ENCODE measurements around the gene CEACAM1. TPM values are rescaled to one million over a fixed set of nuclear protein-coding genes. Genes with fewer than 3 reads are reported as not detected.

CEACAM1 gene
- total and polyA plus RNA-seq, 2 of the 13 experiments (the other 11 are each of a cell fraction or from before 2014, with no cell fraction given): 13.5 to 332 TPM

DNA sequence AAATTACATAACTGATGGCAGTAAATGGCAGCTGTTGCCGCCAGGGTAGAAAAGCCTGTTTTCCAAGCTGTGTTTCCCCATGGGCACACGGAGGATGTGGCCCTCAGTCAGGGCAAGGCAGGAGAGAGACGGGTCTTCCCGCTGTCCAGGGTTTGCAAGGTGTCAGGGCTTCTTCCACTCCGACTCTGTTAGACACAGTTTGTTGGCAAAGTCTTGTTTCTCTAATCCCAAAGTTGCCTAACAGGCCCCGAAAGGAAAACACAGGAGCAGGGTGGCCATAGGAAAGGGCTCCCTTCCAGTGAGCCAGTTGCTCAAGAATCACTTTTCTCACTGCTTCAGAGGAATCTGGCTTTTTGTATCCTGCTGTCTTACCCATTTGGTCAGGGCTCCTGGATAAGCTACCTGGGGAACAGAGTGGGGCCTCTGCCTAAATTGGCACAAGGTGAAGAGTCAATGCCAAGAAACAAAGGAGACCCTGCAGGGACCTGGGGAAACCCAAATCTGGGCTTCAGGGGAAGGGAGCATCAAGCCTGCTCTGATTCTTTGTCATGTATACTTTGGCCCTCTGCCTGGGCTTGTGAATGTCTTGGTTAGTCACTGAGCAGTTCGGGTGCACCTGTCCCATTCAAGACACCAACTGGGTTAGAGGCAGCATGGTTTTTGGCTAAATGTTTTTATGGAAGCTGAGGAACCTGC is 56.6 kb downstream of the CEACAM1 start:
- H3K27me3 ChIP-seq (ENCODE audit: control insufficient read depth in 1 of 2, insufficient read depth in 2 of 2, low read length in 2 of 2): no peaks in the 10 kb centered on the region
- H3K36me3 ChIP-seq (replicated peaks in 1 of 2; ENCODE audit: control insufficient read depth in 1 of 2, insufficient read depth in 2 of 2, low read length in 2 of 2): no peaks in the 10 kb centered on the region
- peak overlapping the region; percentile 11 for H2AFZ ChIP-seq (ENCODE audit: low read length)
- no peak overlapping the region for H3K4me3 ChIP-seq (replicated peaks in 1 of 3; ENCODE audit: insufficient read depth in 1 of 3, low read depth in 2 of 3, low read length in 3 of 3)
- peaks cover 59% of the 10 kb centered on the region for H3K4me1 ChIP-seq (ENCODE audit: insufficient read depth, low read length)
- DNase-seq (ENCODE audit: low spot score) (no peak), ATAC-seq (no peak), FAIRE-seq (no peak)
- no peak overlapping the region for H3K27ac ChIP-seq (ENCODE audit: extremely low read length, insufficient read depth, low read length)
- BruUV-seq (replicated peaks): no TSS peak
- in situ Hi-C loops (cut with HindIII; ENCODE audit: extremely low pct_ligation_motif_present, low pct_unique_long_range_greater_than_20kb): no loop called here
- no peaks in the 10 kb centered on the region for H3K9me3 ChIP-seq (ENCODE audit: low read length)
- no peaks in the 10 kb centered on the region for H4K20me1 ChIP-seq (ENCODE audit: insufficient read depth, low read length)
- TF ChIP-seq ZFP37 (CRISPR knock-in tag; IDR thresholded peaks at IDR 0.05; ENCODE audit: borderline replicate concordance) (no peak), MLLT10 (CRISPR knock-in tag; IDR thresholded peaks at IDR 0.05) (no peak), MTF1 (CRISPR knock-in tag; IDR thresholded peaks at IDR 0.05) (no peak), HMGA1 (CRISPR knock-in tag; conservative IDR thresholded peaks at IDR 0.05) (no peak), ZNF749 (CRISPR knock-in tag; IDR thresholded peaks at IDR 0.05; ENCODE audit: borderline replicate concordance) (no peak), ZNF652 (CRISPR knock-in tag; IDR thresholded peaks at IDR 0.05; ENCODE audit: borderline replicate concordance, low read depth) (no peak), ZNF660 (CRISPR knock-in tag; IDR thresholded peaks at IDR 0.05; ENCODE audit: borderline replicate concordance, low read depth) (no peak), CHD2 (IDR thresholded peaks at IDR 0.05; ENCODE audit: low read depth, low read length) (no peak), ZNF782 (CRISPR knock-in tag; IDR thresholded peaks at IDR 0.05; ENCODE audit: borderline replicate concordance) (no peak), KMT2A (CRISPR knock-in tag; IDR thresholded peaks at IDR 0.05) (no peak)
- TF ChIP-seq, protein P1, sequence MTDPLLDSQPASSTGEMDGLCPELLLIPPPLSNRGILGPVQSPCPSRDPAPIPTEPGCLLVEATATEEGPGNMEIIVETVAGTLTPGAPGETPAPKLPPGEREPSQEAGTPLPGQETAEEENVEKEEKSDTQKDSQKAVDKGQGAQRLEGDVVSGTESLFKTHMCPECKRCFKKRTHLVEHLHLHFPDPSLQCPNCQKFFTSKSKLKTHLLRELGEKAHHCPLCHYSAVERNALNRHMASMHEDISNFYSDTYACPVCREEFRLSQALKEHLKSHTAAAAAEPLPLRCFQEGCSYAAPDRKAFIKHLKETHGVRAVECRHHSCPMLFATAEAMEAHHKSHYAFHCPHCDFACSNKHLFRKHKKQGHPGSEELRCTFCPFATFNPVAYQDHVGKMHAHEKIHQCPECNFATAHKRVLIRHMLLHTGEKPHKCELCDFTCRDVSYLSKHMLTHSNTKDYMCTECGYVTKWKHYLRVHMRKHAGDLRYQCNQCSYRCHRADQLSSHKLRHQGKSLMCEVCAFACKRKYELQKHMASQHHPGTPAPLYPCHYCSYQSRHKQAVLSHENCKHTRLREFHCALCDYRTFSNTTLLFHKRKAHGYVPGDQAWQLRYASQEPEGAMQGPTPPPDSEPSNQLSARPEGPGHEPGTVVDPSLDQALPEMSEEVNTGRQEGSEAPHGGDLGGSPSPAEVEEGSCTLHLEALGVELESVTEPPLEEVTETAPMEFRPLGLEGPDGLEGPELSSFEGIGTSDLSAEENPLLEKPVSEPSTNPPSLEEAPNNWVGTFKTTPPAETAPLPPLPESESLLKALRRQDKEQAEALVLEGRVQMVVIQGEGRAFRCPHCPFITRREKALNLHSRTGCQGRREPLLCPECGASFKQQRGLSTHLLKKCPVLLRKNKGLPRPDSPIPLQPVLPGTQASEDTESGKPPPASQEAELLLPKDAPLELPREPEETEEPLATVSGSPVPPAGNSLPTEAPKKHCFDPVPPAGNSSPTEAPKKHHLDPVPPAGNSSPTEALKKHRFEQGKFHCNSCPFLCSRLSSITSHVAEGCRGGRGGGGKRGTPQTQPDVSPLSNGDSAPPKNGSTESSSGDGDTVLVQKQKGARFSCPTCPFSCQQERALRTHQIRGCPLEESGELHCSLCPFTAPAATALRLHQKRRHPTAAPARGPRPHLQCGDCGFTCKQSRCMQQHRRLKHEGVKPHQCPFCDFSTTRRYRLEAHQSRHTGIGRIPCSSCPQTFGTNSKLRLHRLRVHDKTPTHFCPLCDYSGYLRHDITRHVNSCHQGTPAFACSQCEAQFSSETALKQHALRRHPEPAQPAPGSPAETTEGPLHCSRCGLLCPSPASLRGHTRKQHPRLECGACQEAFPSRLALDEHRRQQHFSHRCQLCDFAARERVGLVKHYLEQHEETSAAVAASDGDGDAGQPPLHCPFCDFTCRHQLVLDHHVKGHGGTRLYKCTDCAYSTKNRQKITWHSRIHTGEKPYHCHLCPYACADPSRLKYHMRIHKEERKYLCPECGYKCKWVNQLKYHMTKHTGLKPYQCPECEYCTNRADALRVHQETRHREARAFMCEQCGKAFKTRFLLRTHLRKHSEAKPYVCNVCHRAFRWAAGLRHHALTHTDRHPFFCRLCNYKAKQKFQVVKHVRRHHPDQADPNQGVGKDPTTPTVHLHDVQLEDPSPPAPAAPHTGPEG (CRISPR knock-in tag; IDR thresholded peaks at IDR 0.05): no peak
- TF ChIP-seq, protein P2, sequence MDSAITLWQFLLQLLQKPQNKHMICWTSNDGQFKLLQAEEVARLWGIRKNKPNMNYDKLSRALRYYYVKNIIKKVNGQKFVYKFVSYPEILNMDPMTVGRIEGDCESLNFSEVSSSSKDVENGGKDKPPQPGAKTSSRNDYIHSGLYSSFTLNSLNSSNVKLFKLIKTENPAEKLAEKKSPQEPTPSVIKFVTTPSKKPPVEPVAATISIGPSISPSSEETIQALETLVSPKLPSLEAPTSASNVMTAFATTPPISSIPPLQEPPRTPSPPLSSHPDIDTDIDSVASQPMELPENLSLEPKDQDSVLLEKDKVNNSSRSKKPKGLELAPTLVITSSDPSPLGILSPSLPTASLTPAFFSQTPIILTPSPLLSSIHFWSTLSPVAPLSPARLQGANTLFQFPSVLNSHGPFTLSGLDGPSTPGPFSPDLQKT (CRISPR knock-in tag; IDR thresholded peaks at IDR 0.05; ENCODE audit: borderline replicate concordance): no peak
- TF ChIP-seq, protein P3, sequence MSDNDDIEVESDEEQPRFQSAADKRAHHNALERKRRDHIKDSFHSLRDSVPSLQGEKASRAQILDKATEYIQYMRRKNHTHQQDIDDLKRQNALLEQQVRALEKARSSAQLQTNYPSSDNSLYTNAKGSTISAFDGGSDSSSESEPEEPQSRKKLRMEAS (IDR thresholded peaks at IDR 0.05): no peak
- ChIA-PET POLR2A (interaction anchor here (1.1 to 4.5 kb wide), 3 partner anchors 27 to 57 kb away, joined by 3 to 25 read pairs (median 5); partner anchors contain the start of gene CEACAM1), CTCF (ENCODE audit: low intra/inter-chr PET ratio, low total read pairs) (no interaction called here)
- intact Hi-C loops (cut with micrococcal nuclease; ENCODE audit: unreplicated experiment): no loop called here
- no peak overlapping the region for H3K4me2 ChIP-seq (ENCODE audit: low read depth, low read length)
- no peaks in the 10 kb centered on the region for H3K79me2 ChIP-seq (ENCODE audit: insufficient read depth, low read length)
- 82% methylated on average over 7 of the region's 7 CpGs for WGBS (ENCODE audit: low lambda C conversion rate)
- no peak overlapping the region for H3K9ac ChIP-seq (ENCODE audit: insufficient read depth, low read depth, low read length)

Measured in HepG2 (cell line).